ENCODE data around the gene FGFR2. TPM values are rescaled to one million over a fixed set of nuclear protein-coding genes. Genes with fewer than 3 reads are reported as not detected.

FGFR2 gene
- total and polyA plus RNA-seq, 2 donors (not counting 3 experiments of a cell fraction or from before 2014, with no cell fraction given), result 0.06 TPM; not detected in 1

GRCh38 chr10:121611393-121612159 lies 13.3 kb upstream of the FGFR2 start:
- CTCF ChIA-PET, result interaction anchor here (0.7 kb wide), 1 partner anchor 440 kb away, joined by 3 read pairs; no protein-coding TSS in a partner anchor
- H3K27me3 ChIP-seq (ENCODE audit: control insufficient read depth in 2 of 2, insufficient read depth in 2 of 2, low read length in 2 of 2), result peaks cover 2 to 5% of the 10 kb centered on the region in 2 experiments
- no peak overlapping the region for H2AFZ ChIP-seq (ENCODE audit: low read depth, low read length)
- POLR2A ChIA-PET, result no interaction called here
- TF ChIP-seq POLR2AphosphoS5 (IDR thresholded peaks at IDR 0.05; ENCODE audit: insufficient read depth, low read depth, low read length) (no peak), JUN (IDR thresholded peaks at IDR 0.05; ENCODE audit: borderline replicate concordance, insufficient read depth, insufficient read length, low read depth) (no peak), EZH2 (IDR thresholded peaks at IDR 0.05; ENCODE audit: borderline replicate concordance, low read depth, low read length, severe bottlenecking) (no peak), MAX (IDR thresholded peaks at IDR 0.05; ENCODE audit: insufficient read depth, insufficient read length) (no peak)
- H3K4me1 ChIP-seq (ENCODE audit: control insufficient read depth, extremely low read depth, insufficient read depth, low read length), result no peaks in the 10 kb centered on the region
- no peak overlapping the region for H3K4me2 ChIP-seq (ENCODE audit: insufficient read depth, low read length)
- no peaks in the 10 kb centered on the region for H3K79me2 ChIP-seq (ENCODE audit: control insufficient read depth, insufficient read depth, low read length)
- DNase-seq (ENCODE audit: low read depth, low spot score), result no peak
- no peak overlapping the region for H3K27ac ChIP-seq (ENCODE audit: insufficient read depth, low read depth, low read length)
- H3K36me3 ChIP-seq (ENCODE audit: control insufficient read depth in 2 of 2, extremely low read depth in 1 of 2, insufficient read depth in 2 of 2, low read length in 2 of 2), result no peaks in the 10 kb centered on the region
- intact Hi-C loops (cut with micrococcal nuclease) (no loop called here), dilution Hi-C loops (cut with MboI; ENCODE audit: extremely low pct_ligation_motif_present, low sequenced_read_pairs) (no loop called here)
- H3K9me3 ChIP-seq (replicated peaks; ENCODE audit: control insufficient read depth, insufficient read depth, low read length), result no peaks in the 10 kb centered on the region
- no peak overlapping the region for H3K9ac ChIP-seq (replicated peaks; ENCODE audit: extremely low read depth, insufficient read depth, low read length)
- no TSS peak for BruUV-seq (replicated peaks)
- FAIRE-seq, result no peak
- no peaks in the 10 kb centered on the region for H3K9me1 ChIP-seq (replicated peaks; ENCODE audit: control insufficient read depth, extremely low read depth, insufficient read depth, low read length)
- H3K4me3 ChIP-seq (replicated peaks in 1 of 3; ENCODE audit: insufficient read depth in 1 of 3, low read depth in 1 of 3, low read length in 3 of 3), result no peak overlapping the region
- no peaks in the 10 kb centered on the region for H4K20me1 ChIP-seq (replicated peaks; ENCODE audit: control insufficient read depth, extremely low read depth, insufficient read depth, low read length)

- Histone ChIP-seq H3K27ac (ENCODE audit: insufficient read depth, low read depth, low read length) (no peak overlapping the region), H3K79me2 (ENCODE audit: control insufficient read depth, insufficient read depth, low read length) (no peaks in the 10 kb centered on the region), H3K9me1 (replicated peaks; ENCODE audit: control insufficient read depth, extremely low read depth, insufficient read depth, low read length) (no peaks in the 10 kb centered on the region), H4K20me1 (replicated peaks; ENCODE audit: control insufficient read depth, extremely low read depth, insufficient read depth, low read length) (no peaks in the 10 kb centered on the region), H3K4me2 (ENCODE audit: insufficient read depth, low read length) (no peak overlapping the region), H3K9me3 (replicated peaks; ENCODE audit: control insufficient read depth, insufficient read depth, low read length) (no peaks in the 10 kb centered on the region), H3K27me3 (ENCODE audit: control insufficient read depth in 2 of 2, insufficient read depth in 2 of 2, low read length in 2 of 2) (peaks cover 3 to 8% of the 10 kb centered on the region in 2 experiments), H2AFZ (ENCODE audit: low read depth, low read length) (no peak overlapping the region), H3K4me1 (ENCODE audit: control insufficient read depth, extremely low read depth, insufficient read depth, low read length) (no peaks in the 10 kb centered on the region), H3K4me3 (replicated peaks in 1 of 3; ENCODE audit: insufficient read depth in 1 of 3, low read depth in 1 of 3, low read length in 3 of 3) (no peak overlapping the region), H3K9ac (replicated peaks; ENCODE audit: extremely low read depth, insufficient read depth, low read length) (no peak overlapping the region), H3K36me3 (ENCODE audit: control insufficient read depth in 2 of 2, extremely low read depth in 1 of 2, insufficient read depth in 2 of 2, low read length in 2 of 2) (no peaks in the 10 kb centered on the region)
- ChIA-PET CTCF (no interaction called here), POLR2A (no interaction called here)
- no TSS peak for BruUV-seq (replicated peaks)
- no peak for FAIRE-seq
- TF ChIP-seq MAX (IDR thresholded peaks at IDR 0.05; ENCODE audit: insufficient read depth, insufficient read length), result no peak
- no peak for TF ChIP-seq CTCF (IDR thresholded peaks at IDR 0.05; ENCODE audit: extremely low read depth in 1 of 2, insufficient read depth in 1 of 2, low read depth in 1 of 2, low read length in 2 of 2)
- no peak for TF ChIP-seq MYC (IDR thresholded peaks at IDR 0.05; ENCODE audit: low read depth, low read length)
- no peak for TF ChIP-seq POLR2AphosphoS5 (IDR thresholded peaks at IDR 0.05; ENCODE audit: insufficient read depth, low read depth, low read length)
- TF ChIP-seq JUN (IDR thresholded peaks at IDR 0.05; ENCODE audit: borderline replicate concordance, insufficient read depth, insufficient read length, low read depth), result no peak
- TF ChIP-seq EZH2 (IDR thresholded peaks at IDR 0.05; ENCODE audit: borderline replicate concordance, low read depth, low read length, severe bottlenecking), result no peak
- TF ChIP-seq POLR2A (IDR thresholded peaks at IDR 0.05; ENCODE audit: low read depth, low read length), result no peak
- no peak for TF ChIP-seq GATA2 (IDR thresholded peaks at IDR 0.05; ENCODE audit: insufficient read depth, insufficient read length, low read depth, low read length)
- no peak for TF ChIP-seq FOS (IDR thresholded peaks at IDR 0.05; ENCODE audit: borderline replicate concordance, insufficient read depth, low read length)
- intact Hi-C loops (cut with micrococcal nuclease) (no loop called here), dilution Hi-C loops (cut with MboI; ENCODE audit: extremely low pct_ligation_motif_present, low sequenced_read_pairs) (no loop called here)
- DNase-seq (ENCODE audit: low read depth, low spot score), result no peak
Measured at GRCh38 chr10:121610798-121611323, 12.6 kb upstream of the FGFR2 start.
